Right lobe of liver (tissue), 6 donors: ENCODE results near the gene RAD54L2. TPM values are rescaled to one million over a fixed set of nuclear protein-coding genes. Genes with fewer than 3 reads are reported as not detected.
"Not testable (repeated sequence)": the region's sequence is repeated elsewhere in the genome, so short reads cannot be mapped to it uniquely, and the experiment has no call there.

Experiments
- ATAC-seq, 4 donors: fragments of 200-7000 bp; cut with Tn5 transposase; one replicate each; pipeline ENCODE4 v1.9.1; 2020; ENCODE audit warnings: mild to moderate bottlenecking in 4 of 4, moderate library complexity in 4 of 4
- DNase-seq, 3 donors: peaks; one replicate each; pipeline ENCODE4 v3.0.0-alpha.2; 2020
- H3K27ac ChIP-seq, 3 donors: fragments of 200-600 bp; one replicate each; pipeline ENCODE4 v1.8.0; 2022
- H3K27me3 ChIP-seq, 2 donors: fragments of 200-600 bp; one replicate each; pipeline ENCODE4 v1.8.0; 2022
- H3K36me3 ChIP-seq, 4 donors: fragments of 200-600 bp; sonication (generic) in 1 of 4; one replicate each; pipeline versions ENCODE4 v1.5.1 to v1.8.0; 2017 to 2022; ENCODE audit warnings: control low read depth in 1 of 4
- H3K4me1 ChIP-seq, 4 donors: fragments of 200-600 bp; sonication (generic) in 1 of 4; one replicate each; pipeline versions ENCODE4 v1.5.1 to v1.8.0; 2017 to 2022; ENCODE audit warnings: control low read depth in 1 of 4
- H3K4me3 ChIP-seq, 3 donors: fragments of 200-600 bp; one replicate each; pipeline ENCODE4 v1.8.0; 2022
- H3K9me3 ChIP-seq, 4 donors: fragments of 200-600 bp; sonication (generic) in 1 of 4; one replicate each; pipeline versions ENCODE4 v1.5.1 to v1.8.0; 2017 to 2022; ENCODE audit warnings: control low read depth in 1 of 4
- CTCF ChIP-seq, 4 donors: fragments of 200-600 bp in 3 of 4; fragments of 450-650 bp in 1 of 4; IDR thresholded peaks; one replicate each; pipeline versions ENCODE4 v1.5.1 to v1.8.0; 2016 to 2022; ENCODE audit warnings: antibody characterized with exemption in 4 of 4, mild to moderate bottlenecking in 2 of 4
- POLR2A ChIP-seq: fragments of 450-650 bp; IDR thresholded peaks from one replicate; pipeline ENCODE4 v1.6.1; 2017; ENCODE audit warnings: antibody characterized with exemption, mild to moderate bottlenecking
- WGBS: methylation state at CpG from one replicate; pipeline ENCODE4 v1.1.6; 2018; ENCODE audit warnings: low coverage, low lambda C conversion rate; ENCODE audit not compliant: insufficient coverage; ENCODE audit errors: missing lambda C conversion rate; 5-methylcytosine and 5-hydroxymethylcytosine counted together
- intact Hi-C, 2 donors: fragments of 100-400 bp; cut with DNase I; formaldehyde crosslinking; loops; one replicate each; pipeline versions ENCODE4 v1.11.2 to v1.14.1; 2022
- total RNA-seq, 6 experiments: library from RNA; depleted of rRNA in 2 of 6; stranded (reverse); fragments of >200 nt in 2 of 6; fragmentation: NEBNext Ultra II Directional in 3 of 6; extraction: Animal tissue kit (Norgen Biotek cat#: 25700) in 3 of 6; gene quantifications; one replicate each; pipeline versions ENCODE4 v1.1.0 to v1.2.4, GENCODE V29; 2016 to 2023
- donor health status: DM: no; HTN: yes; CAD: no.
- donor health status: DM: no; HTN: no; CAD: no.
- donor health status: DM: no; HTN: no; CAD: no.
- donor health status: DM: no; HTN: yes; CAD: no.
- donor health status: DM: no; HTN: yes; CAD: no.

RAD54L2 gene
- total RNA-seq, 6 experiments from 2014 or later: 8.0 to 21.1 (median 13.7) TPM

DNA sequence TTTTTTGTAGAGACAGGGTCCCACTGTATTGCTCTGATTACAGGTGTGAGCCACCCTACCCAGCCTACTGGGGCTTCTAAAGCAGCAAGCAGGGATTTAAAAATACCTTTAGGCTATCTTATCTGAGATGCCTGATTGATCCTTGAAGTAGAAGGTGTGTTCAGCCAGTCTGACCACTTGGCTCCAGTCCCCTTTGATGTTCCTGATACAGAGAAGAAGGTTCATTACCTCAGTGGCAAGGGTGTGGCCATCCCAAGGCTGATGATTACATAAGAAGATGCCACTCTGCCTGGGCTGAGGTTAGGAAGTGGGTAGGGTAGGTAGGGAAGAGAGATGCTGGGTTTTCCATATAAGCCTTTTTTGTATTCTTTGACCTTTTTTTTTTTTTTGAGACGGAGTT lies 27.5 kb upstream of the RAD54L2 start:
- whole genome bisulfite sequencing: 43% methylated on average over 1 of the region's 1 CpG
- no peak for ATAC-seq

DNA sequence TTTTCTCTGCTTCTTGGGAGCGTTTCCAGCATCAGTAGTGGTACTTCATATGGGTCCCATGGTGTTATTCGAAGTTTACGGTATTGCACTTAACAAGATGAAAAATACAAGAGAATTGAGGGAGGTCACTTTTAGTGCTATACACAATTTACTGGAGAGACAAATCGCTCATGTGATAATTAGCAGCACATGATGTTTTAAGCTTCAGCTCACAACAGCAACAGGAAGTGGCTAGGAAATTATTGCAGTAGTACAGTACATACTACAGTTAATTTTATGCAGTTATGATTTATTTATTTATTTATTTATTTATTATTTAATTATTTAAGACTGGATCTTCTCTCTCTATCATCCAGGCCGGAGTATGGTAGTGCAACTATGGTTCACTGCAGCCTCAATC lies 24.3 kb upstream of the RAD54L2 start:
- intact Hi-C loops: no loop called here
- no peaks in the 10 kb centered on the region for H3K27me3 ChIP-seq
- no peaks in the 10 kb centered on the region for H3K9me3 ChIP-seq
- TF ChIP-seq POLR2A (no peak), CTCF (IDR thresholded peaks at IDR 0.05) (no peak)
- no peaks in the 10 kb centered on the region for H3K36me3 ChIP-seq
- 76% methylated on average over 5 of the region's 5 CpGs for WGBS
- ATAC-seq: no peak
- no peak overlapping the region for H3K4me3 ChIP-seq
- no peaks in the 10 kb centered on the region for H3K4me1 ChIP-seq
- no peak for DNase-seq
- H3K27ac ChIP-seq: no peak overlapping the region

More for the DNA sequence above, 27.5 kb upstream of the RAD54L2 start:
- TF ChIP-seq POLR2A (no peak), CTCF (IDR thresholded peaks at IDR 0.05) (no peak)
- no peak for DNase-seq
- H3K27me3 ChIP-seq: no peaks in the 10 kb centered on the region
- intact Hi-C loops: no loop called here
- H3K36me3 ChIP-seq: no peaks in the 10 kb centered on the region
- H3K4me3 ChIP-seq: no peak overlapping the region
- no peak overlapping the region for H3K27ac ChIP-seq
- no peaks in the 10 kb centered on the region for H3K9me3 ChIP-seq
- H3K4me1 ChIP-seq: no peaks in the 10 kb centered on the region

DNA sequence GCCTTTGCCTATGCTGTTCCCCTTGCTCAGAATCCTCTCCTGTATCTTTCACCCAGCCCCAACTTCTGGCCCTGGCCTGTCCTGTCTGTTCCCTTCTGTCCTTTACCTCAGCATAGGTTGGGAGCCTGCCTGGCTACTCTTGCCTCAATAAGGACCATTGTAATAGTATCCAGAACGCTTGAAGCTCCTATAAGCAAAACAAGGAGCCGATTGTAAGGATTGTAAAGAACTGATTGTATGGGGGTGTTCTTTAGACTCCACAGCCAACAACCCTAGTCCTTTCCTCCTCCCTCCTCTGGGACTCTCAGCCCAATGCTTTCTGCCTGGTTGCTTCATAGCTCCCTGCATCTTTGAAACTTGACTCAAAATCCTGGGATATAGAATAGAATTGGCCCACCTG lies 18.7 kb upstream of the RAD54L2 start:
- 95% methylated on average over 2 of the region's 2 CpGs for WGBS
- intact Hi-C loops: no loop called here
- ATAC-seq (no peak), DNase-seq (no peak)
- H3K36me3 ChIP-seq: no peaks in the 10 kb centered on the region
- H3K9me3 ChIP-seq: no peaks in the 10 kb centered on the region
- H3K4me3 ChIP-seq: no peak overlapping the region
- no peaks in the 10 kb centered on the region for H3K27me3 ChIP-seq
- no peaks in the 10 kb centered on the region for H3K4me1 ChIP-seq
- no peak for TF ChIP-seq CTCF (IDR thresholded peaks at IDR 0.05)
- TF ChIP-seq POLR2A: no peak
- no peak overlapping the region for H3K27ac ChIP-seq

- H3K27me3 ChIP-seq, H3K27ac ChIP-seq, ATAC-seq, H3K4me1 ChIP-seq, H3K36me3 ChIP-seq, H3K9me3 ChIP-seq, DNase-seq, H3K4me3 ChIP-seq, intact Hi-C loops: not testable (repeated sequence)
- 81% methylated on average over 4 of the region's 5 CpGs for WGBS
Observed at GRCh38 chr3:51520906-51521730, 17.4 kb upstream of the RAD54L2 start.

DNA sequence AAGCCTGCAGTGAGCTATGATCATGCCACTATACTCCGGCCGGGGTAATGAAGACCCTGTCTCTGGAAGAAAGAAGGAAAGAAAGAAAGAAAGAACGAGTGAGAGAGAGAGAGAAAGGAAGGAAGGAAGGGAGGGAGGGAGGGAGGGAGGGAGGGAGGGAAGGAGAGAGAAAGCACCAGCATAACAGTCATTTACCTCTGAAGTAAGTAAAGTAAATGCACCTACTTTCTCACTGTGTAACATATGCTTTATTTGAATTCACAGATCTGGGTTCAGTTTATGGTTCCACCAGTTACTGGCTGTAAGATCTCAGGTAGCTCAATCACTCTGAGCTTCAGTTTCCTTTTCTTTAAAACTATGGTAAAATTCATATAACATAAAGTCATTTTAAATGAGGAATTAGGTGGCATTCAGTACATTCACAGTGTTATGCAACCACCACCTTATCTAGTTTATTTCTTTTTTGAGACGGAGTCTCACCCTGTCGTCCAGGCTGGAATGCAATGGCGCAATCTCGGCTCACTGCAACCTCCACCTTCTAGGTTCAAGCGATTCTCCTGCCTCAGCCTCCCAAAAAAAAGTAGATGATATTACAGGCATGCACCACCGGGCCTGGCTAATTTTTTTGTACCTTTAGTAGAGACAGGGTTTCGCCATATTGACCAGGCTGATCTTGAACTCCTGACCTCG lies 16.1 kb upstream of the RAD54L2 start:
- H3K9me3 ChIP-seq: no peaks in the 10 kb centered on the region
- H3K27me3 ChIP-seq: no peaks in the 10 kb centered on the region
- no peaks in the 10 kb centered on the region for H3K4me1 ChIP-seq
- H3K36me3 ChIP-seq: no peaks in the 10 kb centered on the region
- intact Hi-C loops: no loop called here
- 51% methylated on average over 11 of the region's 11 CpGs for WGBS
- H3K27ac ChIP-seq: no peak overlapping the region
- no peak for ATAC-seq
- no peak for DNase-seq
- TF ChIP-seq POLR2A: no peak
- TF ChIP-seq CTCF (IDR thresholded peaks at IDR 0.05): no peak
- H3K4me3 ChIP-seq: no peak overlapping the region

GRCh38 chr3:51524874-51525273 lies 13.6 kb upstream of the RAD54L2 start:
- H3K4me1 ChIP-seq, DNase-seq, H3K9me3 ChIP-seq, H3K27me3 ChIP-seq, ATAC-seq, H3K36me3 ChIP-seq, H3K4me3 ChIP-seq, H3K27ac ChIP-seq, intact Hi-C loops: not testable (repeated sequence)
- 96% methylated on average over 6 of the region's 6 CpGs for WGBS
